Measurements from ENCODE around the gene TEN1.

DNA sequence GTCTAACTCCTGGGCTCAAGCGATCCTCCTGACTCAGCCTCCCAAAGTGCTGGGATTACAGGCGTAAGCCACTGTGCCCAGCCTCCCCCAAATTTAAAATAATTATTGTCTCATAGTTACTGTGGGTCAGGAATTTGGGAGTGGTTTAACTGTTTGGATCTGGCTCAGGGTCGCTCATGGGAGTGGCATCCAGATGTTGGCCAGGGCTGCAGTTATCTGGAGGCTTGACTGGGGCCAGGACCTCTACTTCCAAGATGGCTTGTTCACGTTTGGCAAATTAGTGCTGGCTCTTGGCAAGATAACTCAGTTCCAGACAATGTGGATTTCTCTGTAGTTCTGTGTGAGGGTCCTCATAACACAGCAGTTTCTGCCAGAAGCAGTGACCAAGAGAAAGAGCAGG is 8.0 kb downstream of the TEN1 start:
- TF ChIP-seq POLR2AphosphoS5 (IDR thresholded peaks at IDR 0.05; ENCODE audit: insufficient read depth in 1 of 2, low read depth in 1 of 2) (no peak), POLR2A (IDR thresholded peaks at IDR 0.05) (no peak)
- TF ChIP-seq, protein P1, sequence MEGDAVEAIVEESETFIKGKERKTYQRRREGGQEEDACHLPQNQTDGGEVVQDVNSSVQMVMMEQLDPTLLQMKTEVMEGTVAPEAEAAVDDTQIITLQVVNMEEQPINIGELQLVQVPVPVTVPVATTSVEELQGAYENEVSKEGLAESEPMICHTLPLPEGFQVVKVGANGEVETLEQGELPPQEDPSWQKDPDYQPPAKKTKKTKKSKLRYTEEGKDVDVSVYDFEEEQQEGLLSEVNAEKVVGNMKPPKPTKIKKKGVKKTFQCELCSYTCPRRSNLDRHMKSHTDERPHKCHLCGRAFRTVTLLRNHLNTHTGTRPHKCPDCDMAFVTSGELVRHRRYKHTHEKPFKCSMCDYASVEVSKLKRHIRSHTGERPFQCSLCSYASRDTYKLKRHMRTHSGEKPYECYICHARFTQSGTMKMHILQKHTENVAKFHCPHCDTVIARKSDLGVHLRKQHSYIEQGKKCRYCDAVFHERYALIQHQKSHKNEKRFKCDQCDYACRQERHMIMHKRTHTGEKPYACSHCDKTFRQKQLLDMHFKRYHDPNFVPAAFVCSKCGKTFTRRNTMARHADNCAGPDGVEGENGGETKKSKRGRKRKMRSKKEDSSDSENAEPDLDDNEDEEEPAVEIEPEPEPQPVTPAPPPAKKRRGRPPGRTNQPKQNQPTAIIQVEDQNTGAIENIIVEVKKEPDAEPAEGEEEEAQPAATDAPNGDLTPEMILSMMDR (IDR thresholded peaks at IDR 0.05): no peak

Data from vagina (tissue), 2 donors.